Osteocyte (in vitro differentiated cells): ENCODE measurements around the gene TNFAIP2. TPM values are rescaled to one million over a fixed set of nuclear protein-coding genes. Genes with fewer than 3 reads are reported as not detected.
"Not testable (repeated sequence)": the region's sequence is repeated elsewhere in the genome, so short reads cannot be mapped to it uniquely, and the experiment has no call there.

ENCODE experiments used
- DNase-seq: peaks from one replicate; pipeline ENCODE4 v3.0.0; 2021; ENCODE audit warnings: mixed read lengths; ENCODE audit not compliant: unreplicated experiment; ENCODE audit errors: extremely low spot score
- H3K27ac Mint-ChIP-seq: one replicate; pipeline ENCODE4 v1.8.0; 2021; ENCODE audit warnings: mild to moderate bottlenecking, mixed read lengths; ENCODE audit not compliant: unreplicated experiment
- H3K27me3 Mint-ChIP-seq: one replicate; pipeline ENCODE4 v1.8.0; 2021; ENCODE audit warnings: mixed read lengths; ENCODE audit not compliant: unreplicated experiment
- H3K36me3 Mint-ChIP-seq: one replicate; pipeline ENCODE4 v1.8.0; 2021; ENCODE audit warnings: mixed read lengths; ENCODE audit not compliant: unreplicated experiment
- H3K4me1 Mint-ChIP-seq: one replicate; pipeline ENCODE4 v1.8.0; 2021; ENCODE audit warnings: mixed read lengths; ENCODE audit not compliant: unreplicated experiment
- H3K4me3 Mint-ChIP-seq: one replicate; pipeline ENCODE4 v1.8.0; 2021; ENCODE audit warnings: mild to moderate bottlenecking, moderate library complexity, mixed read lengths; ENCODE audit not compliant: unreplicated experiment
- H3K9me3 Mint-ChIP-seq: one replicate; pipeline ENCODE4 v1.8.0; 2021; ENCODE audit warnings: mixed read lengths; ENCODE audit not compliant: unreplicated experiment
- total RNA-seq: library from RNA; stranded (reverse); gene quantifications from 2 replicates; pipeline ENCODE4 v1.2.1, GENCODE V29; 2021
- TF ChIP-seq, protein P1 (sequence below): fragments of 200-600 bp; sonication (generic); IDR thresholded peaks from 2 replicates; pipeline ENCODE4 v1.5.0; 2021; ENCODE audit warnings: antibody characterized with exemption, mild to moderate bottlenecking, moderate library complexity

The TNFAIP2 gene
- total RNA-seq, 1 donor from 2014 or later = 1.3 TPM

DNA sequence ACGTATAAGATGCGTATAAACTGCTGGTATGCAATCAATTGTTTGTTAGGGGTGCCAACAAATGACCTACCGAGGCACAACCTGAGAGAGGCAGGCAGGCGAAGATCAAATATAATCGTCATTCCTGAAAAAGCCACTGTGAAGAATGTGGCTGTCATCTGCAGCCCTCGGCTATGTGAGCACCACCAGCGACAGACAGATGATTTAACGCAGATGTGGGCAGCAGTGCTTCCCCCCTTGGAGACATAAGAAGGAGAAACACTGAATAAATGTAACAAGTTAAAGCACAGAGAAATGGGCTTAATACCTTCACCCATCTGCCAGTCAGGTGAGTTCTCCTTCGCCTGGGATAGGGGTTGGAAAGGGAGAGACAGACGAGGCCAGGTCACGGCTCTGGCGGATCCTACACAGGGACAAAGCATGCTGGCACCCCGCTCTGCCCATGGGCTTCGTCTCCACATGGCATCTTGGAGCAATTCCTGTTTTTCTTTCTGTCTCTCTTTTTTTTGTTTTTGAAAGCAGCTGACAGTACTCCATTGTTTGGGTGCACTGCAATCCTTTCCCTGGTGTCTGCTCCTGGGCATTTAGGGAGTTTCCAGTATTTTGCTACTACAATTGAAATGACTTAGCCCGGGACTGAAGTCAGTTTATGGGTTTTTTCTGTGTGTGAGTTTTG, 28.1 kb downstream of the TNFAIP2 start:
- Mint-ChIP-seq H3K4me3 (no peak overlapping the region), H3K9me3 (no peaks in the 10 kb centered on the region), H3K27me3 (peaks cover 24% of the 10 kb centered on the region), H3K36me3 (no peaks in the 10 kb centered on the region), H3K27ac (no peak overlapping the region), H3K4me1 (peaks cover 3% of the 10 kb centered on the region)
- TF ChIP-seq, protein P1, sequence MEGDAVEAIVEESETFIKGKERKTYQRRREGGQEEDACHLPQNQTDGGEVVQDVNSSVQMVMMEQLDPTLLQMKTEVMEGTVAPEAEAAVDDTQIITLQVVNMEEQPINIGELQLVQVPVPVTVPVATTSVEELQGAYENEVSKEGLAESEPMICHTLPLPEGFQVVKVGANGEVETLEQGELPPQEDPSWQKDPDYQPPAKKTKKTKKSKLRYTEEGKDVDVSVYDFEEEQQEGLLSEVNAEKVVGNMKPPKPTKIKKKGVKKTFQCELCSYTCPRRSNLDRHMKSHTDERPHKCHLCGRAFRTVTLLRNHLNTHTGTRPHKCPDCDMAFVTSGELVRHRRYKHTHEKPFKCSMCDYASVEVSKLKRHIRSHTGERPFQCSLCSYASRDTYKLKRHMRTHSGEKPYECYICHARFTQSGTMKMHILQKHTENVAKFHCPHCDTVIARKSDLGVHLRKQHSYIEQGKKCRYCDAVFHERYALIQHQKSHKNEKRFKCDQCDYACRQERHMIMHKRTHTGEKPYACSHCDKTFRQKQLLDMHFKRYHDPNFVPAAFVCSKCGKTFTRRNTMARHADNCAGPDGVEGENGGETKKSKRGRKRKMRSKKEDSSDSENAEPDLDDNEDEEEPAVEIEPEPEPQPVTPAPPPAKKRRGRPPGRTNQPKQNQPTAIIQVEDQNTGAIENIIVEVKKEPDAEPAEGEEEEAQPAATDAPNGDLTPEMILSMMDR = no peak
- no peak for DNase-seq

DNA sequence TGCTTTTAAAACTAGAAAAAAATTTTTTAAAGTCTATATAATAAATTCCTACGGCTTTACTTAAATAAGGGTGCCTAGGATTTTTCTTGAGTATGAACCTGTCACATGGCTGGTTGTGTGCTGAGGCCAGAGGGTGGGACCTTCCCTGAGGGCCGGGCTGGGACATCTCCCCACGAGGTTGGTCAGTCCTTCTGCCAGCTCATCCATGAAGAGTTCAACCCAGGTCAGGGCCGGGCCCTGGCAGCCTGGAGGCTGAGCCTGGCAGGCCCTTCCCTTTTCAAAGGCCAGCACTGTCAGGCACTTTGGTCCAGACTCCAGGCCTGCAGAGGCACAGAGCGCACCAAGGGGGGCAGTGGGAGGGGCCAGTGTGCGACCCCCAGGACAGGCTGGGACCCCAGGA, 31.7 kb downstream of the TNFAIP2 start:
- no peak overlapping the region for H3K4me3 Mint-ChIP-seq
- H3K27me3 Mint-ChIP-seq = peaks cover 33% of the 10 kb centered on the region
- H3K36me3 Mint-ChIP-seq = no peaks in the 10 kb centered on the region
- DNase-seq = no peak
- H3K9me3 Mint-ChIP-seq = no peaks in the 10 kb centered on the region
- TF ChIP-seq, protein P1 = no peak
- H3K4me1 Mint-ChIP-seq = peaks cover 3% of the 10 kb centered on the region
- H3K27ac Mint-ChIP-seq = no peak overlapping the region

DNA sequence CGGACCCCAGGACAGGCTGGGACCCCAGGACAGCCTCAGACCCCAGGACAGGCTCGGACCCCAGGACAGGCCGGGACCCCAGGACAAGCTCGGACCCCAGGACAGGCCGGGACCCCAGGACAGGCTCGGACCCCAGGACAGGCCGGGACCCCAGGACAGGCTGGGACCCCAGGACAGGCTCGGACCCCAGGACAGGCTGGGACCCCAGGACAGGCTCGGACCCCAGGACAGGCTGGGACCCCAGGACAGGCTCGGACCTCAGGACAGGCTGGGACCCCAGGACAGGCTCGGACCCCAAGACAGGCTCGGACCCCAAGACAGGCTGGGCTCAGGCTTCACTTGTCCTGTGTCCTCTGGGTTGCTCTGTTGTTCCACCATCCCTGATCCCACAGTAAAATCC, 32.2 kb downstream of the TNFAIP2 start:
- peaks cover 33% of the 10 kb centered on the region for H3K27me3 Mint-ChIP-seq
- H3K36me3 Mint-ChIP-seq, H3K4me3 Mint-ChIP-seq, H3K9me3 Mint-ChIP-seq, DNase-seq, H3K4me1 Mint-ChIP-seq, H3K27ac Mint-ChIP-seq: not testable (repeated sequence)

DNA sequence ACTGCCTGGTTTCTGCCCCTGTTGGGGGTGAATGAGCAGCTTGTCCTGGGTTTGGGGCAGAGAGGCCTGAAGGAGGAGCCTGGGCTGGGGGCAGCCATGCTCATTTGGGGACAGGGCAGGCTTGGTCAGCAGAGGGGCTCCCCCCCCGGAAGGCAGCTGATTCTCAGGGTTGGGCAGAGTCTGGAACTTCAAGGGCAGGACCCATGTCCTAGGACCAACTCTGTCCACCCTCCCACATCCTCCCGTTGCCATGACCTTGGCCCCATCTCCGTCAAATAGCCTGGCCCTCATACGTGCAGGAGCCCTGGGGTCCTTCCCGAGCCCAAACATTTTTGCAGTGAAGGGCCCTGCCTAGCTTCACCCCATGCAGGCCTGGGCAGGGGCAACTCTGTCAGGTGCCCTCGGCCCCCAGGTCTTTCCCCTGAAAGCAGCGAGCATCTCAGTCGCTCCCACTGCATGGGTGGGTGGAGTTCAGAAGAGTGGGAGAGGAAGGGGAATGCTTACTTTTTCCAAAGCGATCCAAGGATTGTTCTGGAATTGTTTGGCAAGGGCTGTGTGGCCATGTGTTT, 32.6 kb downstream of the TNFAIP2 start:
- H3K4me3 Mint-ChIP-seq = no peak overlapping the region
- H3K27ac Mint-ChIP-seq = no peak overlapping the region
- TF ChIP-seq, protein P1 = no peak
- no peak for DNase-seq
- H3K9me3 Mint-ChIP-seq = no peaks in the 10 kb centered on the region
- no peaks in the 10 kb centered on the region for H3K36me3 Mint-ChIP-seq
- H3K4me1 Mint-ChIP-seq = peaks cover 3% of the 10 kb centered on the region
- H3K27me3 Mint-ChIP-seq = peaks cover 31% of the 10 kb centered on the region

DNA sequence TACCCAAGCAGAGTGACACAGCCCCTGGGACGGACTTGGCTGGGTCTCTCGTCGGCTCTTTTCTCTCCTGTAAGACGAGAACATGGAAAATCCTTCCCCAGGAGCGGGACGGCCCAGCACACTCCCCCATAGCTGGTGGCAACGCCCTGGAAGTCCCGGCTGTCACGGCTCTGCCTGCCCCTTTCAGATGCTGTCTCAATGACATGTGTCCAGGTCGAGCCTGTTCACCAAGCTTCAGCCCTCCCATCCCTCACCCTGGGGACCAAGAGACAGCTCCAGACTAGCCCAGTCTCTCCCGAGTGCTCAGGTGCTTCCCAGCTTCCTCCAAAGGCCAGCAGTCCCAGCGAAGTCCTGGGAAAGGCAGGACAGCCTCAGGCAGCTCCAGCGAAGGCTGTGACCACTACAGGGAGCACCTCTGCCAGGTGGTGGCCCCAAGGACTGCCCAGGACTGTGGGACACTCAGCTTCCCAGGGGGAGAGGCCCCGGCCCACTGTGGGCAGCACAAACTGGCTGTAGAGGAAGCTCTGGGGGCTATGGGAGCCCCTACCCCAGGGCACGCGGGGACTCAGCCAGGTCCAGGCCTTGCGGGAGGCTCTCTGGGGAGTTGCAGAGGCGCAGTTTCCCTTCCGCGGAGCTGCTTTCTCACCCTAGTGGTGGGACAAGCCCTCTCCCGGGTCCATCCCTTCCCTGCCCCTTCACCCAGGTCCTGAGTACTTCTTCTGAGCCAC, 33.6 kb downstream of the TNFAIP2 start:
- Mint-ChIP-seq H3K27ac (no peak overlapping the region), H3K27me3 (peaks cover 28% of the 10 kb centered on the region), H3K4me3 (no peak overlapping the region), H3K9me3 (no peaks in the 10 kb centered on the region), H3K36me3 (no peaks in the 10 kb centered on the region), H3K4me1 (peaks cover 3% of the 10 kb centered on the region)
- TF ChIP-seq, protein P1 = no peak
- no peak for DNase-seq
